Measurements from ENCODE around the gene STAM2.

DNA sequence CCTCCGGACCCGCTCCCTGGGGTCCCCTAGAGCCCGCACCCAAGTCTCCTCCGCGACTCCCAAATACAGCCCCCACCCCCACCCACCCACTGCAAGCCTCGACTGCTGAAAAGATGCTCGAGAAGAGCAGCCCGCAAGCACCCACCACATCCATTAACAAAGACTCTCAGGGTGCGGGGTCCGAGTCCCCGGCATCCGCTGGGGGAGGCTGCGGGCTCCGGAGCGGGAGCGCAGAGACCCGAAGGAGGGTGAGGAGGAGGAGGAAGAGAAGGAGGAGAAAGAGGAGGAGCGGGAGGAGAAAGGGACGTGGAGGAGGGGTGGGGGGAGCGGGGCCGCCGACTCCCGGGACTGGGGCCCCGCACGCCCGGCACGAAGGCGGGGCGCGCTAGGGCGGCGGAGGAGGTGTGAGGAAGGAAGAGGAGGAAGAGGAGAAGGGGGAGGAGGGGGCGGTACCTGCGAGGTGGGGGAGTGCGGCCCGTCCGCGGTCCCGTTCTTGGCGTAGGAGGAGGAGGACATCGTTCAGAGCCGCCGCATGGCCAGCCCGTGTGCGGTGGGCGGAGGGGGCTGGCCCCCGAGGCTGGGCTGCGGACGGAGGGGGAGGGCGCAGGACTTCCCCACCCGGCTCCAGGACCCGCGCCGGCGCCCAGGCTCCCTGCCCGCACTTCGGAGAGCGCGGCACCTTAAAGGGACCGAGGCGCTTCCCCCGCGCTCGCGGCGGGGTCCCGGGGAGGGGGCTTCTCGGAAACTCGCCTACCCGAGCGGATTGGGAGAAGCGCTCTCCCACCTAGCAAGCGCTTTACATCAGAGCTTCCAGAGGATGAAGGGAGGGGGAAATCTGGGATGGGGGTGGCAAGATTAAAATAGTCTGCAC, 76.8 kb downstream of the STAM2 start, which contains the start of gene CACNB4:
- TF ChIP-seq ESRRA (IDR thresholded peaks at IDR 0.05; ENCODE audit: borderline replicate concordance, low read length) (no peak), POLR2A (IDR thresholded peaks at IDR 0.05; ENCODE audit: low read length) (no peak), JUN (IDR thresholded peaks at IDR 0.05) (no peak), NFE2L2 (conservative IDR thresholded peaks at IDR 0.05; ENCODE audit: low read length) (no peak), EP300 (IDR thresholded peaks at IDR 0.05) (no peak), CBX2 (IDR thresholded peaks at IDR 0.05; ENCODE audit: borderline replicate concordance, low read depth) (no peak), SMC3 (IDR thresholded peaks at IDR 0.05) (no peak), ZC3H11A (IDR thresholded peaks at IDR 0.05) (no peak), KDM1A (IDR thresholded peaks at IDR 0.05; ENCODE audit: low read depth) (no peak), MAFK (IDR thresholded peaks at IDR 0.05; ENCODE audit: partially characterized antibody) (no peak), SREBF2 (IDR thresholded peaks at IDR 0.05) (no peak), BHLHE40 (IDR thresholded peaks at IDR 0.05; ENCODE audit: low read depth, low read length) (no peak)
- TF ChIP-seq, protein P1, sequence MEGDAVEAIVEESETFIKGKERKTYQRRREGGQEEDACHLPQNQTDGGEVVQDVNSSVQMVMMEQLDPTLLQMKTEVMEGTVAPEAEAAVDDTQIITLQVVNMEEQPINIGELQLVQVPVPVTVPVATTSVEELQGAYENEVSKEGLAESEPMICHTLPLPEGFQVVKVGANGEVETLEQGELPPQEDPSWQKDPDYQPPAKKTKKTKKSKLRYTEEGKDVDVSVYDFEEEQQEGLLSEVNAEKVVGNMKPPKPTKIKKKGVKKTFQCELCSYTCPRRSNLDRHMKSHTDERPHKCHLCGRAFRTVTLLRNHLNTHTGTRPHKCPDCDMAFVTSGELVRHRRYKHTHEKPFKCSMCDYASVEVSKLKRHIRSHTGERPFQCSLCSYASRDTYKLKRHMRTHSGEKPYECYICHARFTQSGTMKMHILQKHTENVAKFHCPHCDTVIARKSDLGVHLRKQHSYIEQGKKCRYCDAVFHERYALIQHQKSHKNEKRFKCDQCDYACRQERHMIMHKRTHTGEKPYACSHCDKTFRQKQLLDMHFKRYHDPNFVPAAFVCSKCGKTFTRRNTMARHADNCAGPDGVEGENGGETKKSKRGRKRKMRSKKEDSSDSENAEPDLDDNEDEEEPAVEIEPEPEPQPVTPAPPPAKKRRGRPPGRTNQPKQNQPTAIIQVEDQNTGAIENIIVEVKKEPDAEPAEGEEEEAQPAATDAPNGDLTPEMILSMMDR (IDR thresholded peaks at IDR 0.05), result no peak
